Measurements from ENCODE around the gene COX8C. TPM values are rescaled to one million over a fixed set of nuclear protein-coding genes. Genes with fewer than 3 reads are reported as not detected.

COX8C gene
- total and polyA plus RNA-seq, 10 of the 15 experiments (the other 5 are each of a cell fraction or from before 2014, with no cell fraction given), result 0.15 to 0.20 TPM; not detected in 8

DNA sequence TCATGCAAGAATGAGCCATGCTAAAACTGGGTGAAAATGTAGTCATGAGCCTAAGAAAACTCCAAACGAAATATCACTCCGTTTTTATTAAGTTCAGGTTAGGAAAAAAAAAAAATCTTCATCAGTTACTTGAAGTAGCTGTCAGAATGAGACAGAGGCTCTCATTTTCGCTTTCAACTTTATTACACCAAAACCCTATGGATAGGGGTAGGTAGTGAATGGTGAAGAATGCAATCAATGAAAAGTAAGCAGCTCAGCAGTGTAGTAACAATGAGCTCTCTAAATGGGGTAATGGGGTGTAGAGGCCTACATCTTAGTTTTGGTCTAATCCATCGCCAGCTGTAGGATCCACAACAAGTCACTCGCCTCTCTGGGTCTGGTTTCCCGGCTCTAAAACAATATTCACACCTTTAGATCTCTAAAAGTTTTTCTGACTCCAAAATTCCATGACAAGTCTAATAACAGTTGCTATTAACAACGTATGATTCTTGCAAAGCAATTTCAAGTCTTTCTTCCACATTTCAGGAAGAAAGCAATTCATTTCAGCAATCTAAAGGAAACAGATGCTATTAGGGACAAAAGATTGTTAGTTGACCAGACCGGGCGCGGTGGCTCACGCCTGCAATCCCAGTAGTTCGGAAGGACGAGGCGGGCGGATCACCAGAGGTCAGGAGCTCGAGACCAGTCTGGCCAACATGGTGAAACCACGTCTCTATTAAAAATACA is 15.8 kb upstream of the COX8C start (continued):
- TF ChIP-seq MYC (IDR thresholded peaks at IDR 0.05; ENCODE audit: insufficient read depth, insufficient read length, insufficient replicate concordance, low read length, severe bottlenecking), result no peak
- TF ChIP-seq, protein P1, sequence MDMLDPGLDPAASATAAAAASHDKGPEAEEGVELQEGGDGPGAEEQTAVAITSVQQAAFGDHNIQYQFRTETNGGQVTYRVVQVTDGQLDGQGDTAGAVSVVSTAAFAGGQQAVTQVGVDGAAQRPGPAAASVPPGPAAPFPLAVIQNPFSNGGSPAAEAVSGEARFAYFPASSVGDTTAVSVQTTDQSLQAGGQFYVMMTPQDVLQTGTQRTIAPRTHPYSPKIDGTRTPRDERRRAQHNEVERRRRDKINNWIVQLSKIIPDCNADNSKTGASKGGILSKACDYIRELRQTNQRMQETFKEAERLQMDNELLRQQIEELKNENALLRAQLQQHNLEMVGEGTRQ (IDR thresholded peaks at IDR 0.05; ENCODE audit: borderline replicate concordance, low read depth, low read length), result no peak
- TF ChIP-seq POLR2A (IDR thresholded peaks at IDR 0.05; ENCODE audit: low read depth, low read length), result no peak
- TF ChIP-seq, protein P2, sequence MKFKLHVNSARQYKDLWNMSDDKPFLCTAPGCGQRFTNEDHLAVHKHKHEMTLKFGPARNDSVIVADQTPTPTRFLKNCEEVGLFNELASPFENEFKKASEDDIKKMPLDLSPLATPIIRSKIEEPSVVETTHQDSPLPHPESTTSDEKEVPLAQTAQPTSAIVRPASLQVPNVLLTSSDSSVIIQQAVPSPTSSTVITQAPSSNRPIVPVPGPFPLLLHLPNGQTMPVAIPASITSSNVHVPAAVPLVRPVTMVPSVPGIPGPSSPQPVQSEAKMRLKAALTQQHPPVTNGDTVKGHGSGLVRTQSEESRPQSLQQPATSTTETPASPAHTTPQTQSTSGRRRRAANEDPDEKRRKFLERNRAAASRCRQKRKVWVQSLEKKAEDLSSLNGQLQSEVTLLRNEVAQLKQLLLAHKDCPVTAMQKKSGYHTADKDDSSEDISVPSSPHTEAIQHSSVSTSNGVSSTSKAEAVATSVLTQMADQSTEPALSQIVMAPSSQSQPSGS (IDR thresholded peaks at IDR 0.05; ENCODE audit: low read length), result no peak
- no peak for TF ChIP-seq BCL11A (IDR thresholded peaks at IDR 0.05; ENCODE audit: low read depth, low read length)
- TF ChIP-seq NR2C2 (IDR thresholded peaks at IDR 0.05; ENCODE audit: borderline replicate concordance, control insufficient read depth, insufficient read length, low read depth), result no peak
- 0 out of 2 replicates have a peak, but pooled peaks have one; percentile 41 for TF ChIP-seq NFIC (IDR thresholded peaks at IDR 0.05; ENCODE audit: low read depth, low read length)
- no peak for TF ChIP-seq TBL1XR1 (IDR thresholded peaks at IDR 0.05; ENCODE audit: low read depth, low read length)
- TF ChIP-seq, protein P3, sequence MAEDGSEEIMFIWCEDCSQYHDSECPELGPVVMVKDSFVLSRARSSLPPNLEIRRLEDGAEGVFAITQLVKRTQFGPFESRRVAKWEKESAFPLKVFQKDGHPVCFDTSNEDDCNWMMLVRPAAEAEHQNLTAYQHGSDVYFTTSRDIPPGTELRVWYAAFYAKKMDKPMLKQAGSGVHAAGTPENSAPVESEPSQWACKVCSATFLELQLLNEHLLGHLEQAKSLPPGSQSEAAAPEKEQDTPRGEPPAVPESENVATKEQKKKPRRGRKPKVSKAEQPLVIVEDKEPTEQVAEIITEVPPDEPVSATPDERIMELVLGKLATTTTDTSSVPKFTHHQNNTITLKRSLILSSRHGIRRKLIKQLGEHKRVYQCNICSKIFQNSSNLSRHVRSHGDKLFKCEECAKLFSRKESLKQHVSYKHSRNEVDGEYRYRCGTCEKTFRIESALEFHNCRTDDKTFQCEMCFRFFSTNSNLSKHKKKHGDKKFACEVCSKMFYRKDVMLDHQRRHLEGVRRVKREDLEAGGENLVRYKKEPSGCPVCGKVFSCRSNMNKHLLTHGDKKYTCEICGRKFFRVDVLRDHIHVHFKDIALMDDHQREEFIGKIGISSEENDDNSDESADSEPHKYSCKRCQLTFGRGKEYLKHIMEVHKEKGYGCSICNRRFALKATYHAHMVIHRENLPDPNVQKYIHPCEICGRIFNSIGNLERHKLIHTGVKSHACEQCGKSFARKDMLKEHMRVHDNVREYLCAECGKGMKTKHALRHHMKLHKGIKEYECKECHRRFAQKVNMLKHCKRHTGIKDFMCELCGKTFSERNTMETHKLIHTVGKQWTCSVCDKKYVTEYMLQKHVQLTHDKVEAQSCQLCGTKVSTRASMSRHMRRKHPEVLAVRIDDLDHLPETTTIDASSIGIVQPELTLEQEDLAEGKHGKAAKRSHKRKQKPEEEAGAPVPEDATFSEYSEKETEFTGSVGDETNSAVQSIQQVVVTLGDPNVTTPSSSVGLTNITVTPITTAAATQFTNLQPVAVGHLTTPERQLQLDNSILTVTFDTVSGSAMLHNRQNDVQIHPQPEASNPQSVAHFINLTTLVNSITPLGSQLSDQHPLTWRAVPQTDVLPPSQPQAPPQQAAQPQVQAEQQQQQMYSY (CRISPR knock-in tag; IDR thresholded peaks at IDR 0.05), result no peak
- TF ChIP-seq, protein P4, sequence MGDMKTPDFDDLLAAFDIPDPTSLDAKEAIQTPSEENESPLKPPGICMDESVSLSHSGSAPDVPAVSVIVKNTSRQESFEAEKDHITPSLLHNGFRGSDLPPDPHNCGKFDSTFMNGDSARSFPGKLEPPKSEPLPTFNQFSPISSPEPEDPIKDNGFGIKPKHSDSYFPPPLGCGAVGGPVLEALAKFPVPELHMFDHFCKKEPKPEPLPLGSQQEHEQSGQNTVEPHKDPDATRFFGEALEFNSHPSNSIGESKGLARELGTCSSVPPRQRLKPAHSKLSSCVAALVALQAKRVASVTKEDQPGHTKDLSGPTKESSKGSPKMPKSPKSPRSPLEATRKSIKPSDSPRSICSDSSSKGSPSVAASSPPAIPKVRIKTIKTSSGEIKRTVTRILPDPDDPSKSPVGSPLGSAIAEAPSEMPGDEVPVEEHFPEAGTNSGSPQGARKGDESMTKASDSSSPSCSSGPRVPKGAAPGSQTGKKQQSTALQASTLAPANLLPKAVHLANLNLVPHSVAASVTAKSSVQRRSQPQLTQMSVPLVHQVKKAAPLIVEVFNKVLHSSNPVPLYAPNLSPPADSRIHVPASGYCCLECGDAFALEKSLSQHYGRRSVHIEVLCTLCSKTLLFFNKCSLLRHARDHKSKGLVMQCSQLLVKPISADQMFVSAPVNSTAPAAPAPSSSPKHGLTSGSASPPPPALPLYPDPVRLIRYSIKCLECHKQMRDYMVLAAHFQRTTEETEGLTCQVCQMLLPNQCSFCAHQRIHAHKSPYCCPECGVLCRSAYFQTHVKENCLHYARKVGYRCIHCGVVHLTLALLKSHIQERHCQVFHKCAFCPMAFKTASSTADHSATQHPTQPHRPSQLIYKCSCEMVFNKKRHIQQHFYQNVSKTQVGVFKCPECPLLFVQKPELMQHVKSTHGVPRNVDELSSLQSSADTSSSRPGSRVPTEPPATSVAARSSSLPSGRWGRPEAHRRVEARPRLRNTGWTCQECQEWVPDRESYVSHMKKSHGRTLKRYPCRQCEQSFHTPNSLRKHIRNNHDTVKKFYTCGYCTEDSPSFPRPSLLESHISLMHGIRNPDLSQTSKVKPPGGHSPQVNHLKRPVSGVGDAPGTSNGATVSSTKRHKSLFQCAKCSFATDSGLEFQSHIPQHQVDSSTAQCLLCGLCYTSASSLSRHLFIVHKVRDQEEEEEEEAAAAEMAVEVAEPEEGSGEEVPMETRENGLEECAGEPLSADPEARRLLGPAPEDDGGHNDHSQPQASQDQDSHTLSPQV (IDR thresholded peaks at IDR 0.05), result no peak
- TF ChIP-seq, protein P5, sequence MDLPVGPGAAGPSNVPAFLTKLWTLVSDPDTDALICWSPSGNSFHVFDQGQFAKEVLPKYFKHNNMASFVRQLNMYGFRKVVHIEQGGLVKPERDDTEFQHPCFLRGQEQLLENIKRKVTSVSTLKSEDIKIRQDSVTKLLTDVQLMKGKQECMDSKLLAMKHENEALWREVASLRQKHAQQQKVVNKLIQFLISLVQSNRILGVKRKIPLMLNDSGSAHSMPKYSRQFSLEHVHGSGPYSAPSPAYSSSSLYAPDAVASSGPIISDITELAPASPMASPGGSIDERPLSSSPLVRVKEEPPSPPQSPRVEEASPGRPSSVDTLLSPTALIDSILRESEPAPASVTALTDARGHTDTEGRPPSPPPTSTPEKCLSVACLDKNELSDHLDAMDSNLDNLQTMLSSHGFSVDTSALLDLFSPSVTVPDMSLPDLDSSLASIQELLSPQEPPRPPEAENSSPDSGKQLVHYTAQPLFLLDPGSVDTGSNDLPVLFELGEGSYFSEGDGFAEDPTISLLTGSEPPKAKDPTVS (IDR thresholded peaks at IDR 0.05; ENCODE audit: low read depth, low read length), result no peak
- TF ChIP-seq, protein P6, sequence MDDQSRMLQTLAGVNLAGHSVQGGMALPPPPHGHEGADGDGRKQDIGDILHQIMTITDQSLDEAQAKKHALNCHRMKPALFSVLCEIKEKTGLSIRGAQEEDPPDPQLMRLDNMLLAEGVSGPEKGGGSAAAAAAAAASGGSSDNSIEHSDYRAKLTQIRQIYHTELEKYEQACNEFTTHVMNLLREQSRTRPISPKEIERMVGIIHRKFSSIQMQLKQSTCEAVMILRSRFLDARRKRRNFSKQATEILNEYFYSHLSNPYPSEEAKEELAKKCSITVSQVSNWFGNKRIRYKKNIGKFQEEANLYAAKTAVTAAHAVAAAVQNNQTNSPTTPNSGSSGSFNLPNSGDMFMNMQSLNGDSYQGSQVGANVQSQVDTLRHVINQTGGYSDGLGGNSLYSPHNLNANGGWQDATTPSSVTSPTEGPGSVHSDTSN (IDR thresholded peaks at IDR 0.05; ENCODE audit: insufficient replicate concordance, low read depth, low read length), result no peak
- 0 out of 4 replicates have a peak, but pooled peaks of 1 of the 2 experiments have one; percentile 22 for TF ChIP-seq IKZF2 (IDR thresholded peaks at IDR 0.05)

All from GM12878 (cell line).